ENCODE data around the gene SCN4B.
A peak's percentile ranks its signal among the peaks of the same experiment; 100 is the strongest.

Gene SCN4B

DNA sequence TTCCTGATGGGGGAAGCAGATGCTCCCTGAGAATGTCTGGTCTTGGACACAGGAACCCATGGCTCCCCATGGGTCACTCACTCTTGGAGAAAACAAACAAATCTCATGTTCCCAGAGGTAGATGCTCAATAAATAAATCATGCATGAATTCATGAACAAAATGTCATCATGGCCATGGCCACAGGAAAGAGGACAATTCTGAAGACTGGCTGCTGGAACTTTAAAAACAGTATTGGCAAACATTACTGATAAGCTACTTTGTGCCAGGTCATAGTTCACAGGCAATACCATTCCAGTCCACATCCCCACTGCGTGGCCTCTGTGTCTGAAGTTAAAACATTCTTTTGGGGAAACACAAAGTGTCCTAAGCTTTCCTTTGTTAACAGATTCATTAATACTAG lies 56.7 kb downstream of the SCN4B start:
- DNase-seq: no peak

DNA sequence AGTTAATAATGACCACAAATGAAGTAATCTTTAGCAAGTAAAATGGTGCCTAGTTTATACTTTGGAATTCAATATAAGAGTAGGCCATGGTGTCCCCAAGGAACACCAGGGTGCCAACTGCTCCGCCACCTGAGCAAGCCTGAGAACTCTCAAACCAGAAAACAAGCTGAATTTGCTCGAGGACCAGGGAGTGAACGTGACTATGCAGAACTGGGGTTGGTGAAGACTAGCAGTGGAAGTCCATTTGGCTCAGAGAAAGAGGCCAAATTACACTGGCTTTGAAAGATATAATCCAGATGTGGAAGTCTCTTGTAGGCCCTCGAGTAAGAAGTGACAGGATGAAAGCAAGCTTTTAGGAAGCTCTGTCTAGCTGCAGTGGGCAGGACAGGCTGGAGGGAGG lies 57.1 kb downstream of the SCN4B start:
- DNase-seq: peak in 1 of 2 experiments; percentile 20

DNA sequence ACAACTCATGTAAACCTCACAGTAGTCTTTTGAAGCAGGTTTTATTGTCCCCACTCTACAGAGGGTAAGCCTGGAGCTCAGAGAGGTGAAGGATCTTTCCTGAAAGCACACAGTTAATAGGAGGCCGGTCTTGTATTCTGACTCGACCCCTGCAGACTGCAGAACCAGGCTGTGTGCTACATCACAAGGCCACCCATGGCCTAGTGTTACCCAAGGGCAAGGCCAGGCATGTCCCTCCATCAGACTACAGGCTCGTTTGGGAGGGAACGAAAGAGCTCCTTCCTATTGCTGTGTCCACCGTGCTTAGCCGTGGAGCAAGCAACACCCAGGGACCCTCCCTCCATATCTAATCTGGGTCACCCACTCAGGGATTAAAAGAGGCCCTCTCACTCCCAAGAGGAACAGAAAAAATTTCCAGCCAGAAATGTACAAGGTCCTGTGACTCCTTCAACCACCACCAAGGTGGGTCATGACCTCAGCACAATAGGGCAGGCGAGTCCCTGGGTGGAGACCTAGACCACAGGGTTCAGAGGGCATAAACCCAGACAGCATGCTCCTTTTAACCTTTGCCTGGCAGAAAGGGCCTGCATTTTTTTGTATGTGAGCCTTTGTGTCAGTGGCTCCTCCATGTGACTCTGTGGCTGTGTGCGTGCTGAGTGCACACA lies 59.6 kb downstream of the SCN4B start:
- no peak for DNase-seq

GRCh38 chr11:118091690-118092089 lies 60.9 kb downstream of the SCN4B start:
- no peak for DNase-seq

DNA sequence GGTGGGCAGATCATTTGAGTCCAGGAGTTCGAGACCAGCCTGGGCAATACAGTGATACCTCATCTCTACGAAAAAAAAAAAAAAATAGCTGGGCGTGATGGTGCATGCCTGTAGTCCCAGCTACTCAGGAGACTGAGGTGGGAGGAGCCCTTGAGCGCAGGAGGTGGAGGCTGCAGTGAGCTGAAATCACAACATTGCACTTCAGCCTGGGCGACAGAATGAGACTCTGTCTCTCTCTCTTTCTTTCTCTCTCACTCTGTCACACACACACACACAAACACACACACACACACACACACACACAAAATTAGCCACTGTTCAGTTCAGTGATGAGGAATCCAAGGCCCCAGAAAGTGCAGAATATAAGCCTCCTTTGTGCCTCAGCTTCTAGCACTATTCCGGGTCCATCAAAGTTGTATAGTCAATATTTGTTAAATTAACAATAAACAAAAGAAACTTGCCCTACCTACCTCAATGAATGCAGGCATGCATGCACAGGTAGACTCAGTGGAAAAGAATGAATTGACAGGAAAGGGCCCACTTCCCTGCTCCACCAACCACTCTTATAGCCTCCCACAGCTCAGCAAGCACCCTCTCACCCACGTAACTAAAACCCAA lies 62.0 kb downstream of the SCN4B start:
- no peak for DNase-seq

GRCh38 chr11:118088531-118088930 lies 64.1 kb downstream of the SCN4B start:
- peak; percentile 97 to 98 for DNase-seq

DNA sequence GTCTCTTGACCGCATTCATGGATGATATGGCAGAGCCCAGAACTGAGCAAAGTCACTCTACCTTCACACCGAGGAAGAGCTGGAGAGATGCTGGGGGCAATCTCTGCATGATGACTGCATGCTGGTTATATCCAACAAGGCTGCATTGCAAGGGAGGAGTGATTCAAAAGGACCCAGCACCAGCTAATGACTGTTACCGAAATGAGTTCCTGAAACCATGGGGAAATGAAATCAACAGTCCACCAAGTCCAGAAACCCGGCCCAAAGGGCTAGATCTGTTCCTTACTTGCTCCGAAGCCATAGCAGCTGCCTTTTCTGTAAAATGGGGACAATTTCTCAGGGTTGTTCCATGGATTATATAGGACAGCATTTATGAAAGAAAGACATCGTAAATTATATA lies 64.7 kb downstream of the SCN4B start:
- DNase-seq: no peak

DNA sequence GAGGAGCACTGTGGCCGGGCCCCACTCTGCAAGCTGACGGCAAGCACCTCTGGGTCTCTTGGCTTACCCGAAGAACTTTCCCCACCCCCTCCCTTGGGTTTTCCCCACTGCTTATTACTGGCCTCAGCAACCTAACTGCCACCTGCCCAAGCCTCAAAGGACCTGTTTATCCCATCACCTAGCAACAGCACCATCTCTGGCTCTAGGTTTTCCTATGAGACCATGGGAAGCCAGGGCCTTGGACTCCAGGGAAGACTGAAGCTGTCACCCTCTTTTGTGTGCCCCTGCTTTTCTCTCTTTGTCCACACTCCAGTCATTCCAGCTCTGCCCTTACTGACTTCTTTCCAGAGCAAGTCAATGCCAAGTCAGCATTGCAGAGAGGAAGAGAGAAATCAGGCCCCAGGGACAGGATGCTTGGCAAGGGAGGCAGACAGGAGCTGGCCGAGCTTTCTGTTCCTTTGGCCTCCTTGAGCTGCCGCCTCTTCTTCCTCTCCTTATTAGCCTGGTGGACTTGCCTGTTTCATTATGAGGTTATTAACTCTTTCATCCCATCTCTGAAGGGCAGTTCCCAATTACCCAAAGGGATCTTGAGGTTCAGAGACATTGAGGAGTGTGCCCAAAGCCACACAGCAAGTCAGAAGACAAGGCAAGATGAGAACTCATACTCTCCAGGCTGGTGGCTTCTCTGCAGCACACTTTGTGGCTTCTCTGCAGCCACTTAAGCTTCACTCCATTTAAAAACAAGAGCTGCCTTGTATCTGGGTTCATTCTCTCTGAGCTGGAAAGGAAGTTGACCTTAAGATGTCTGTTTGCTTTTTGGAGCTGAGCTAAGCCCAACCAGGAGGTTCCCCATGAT lies 65.5 kb downstream of the SCN4B start, which contains the start of gene SMIM35:
TSS of gene SMIM35 (minus strand) at position 51 of the 856 bp plus-strand sequence. CDS start 206 bp downstream, outside the sequence.
- DNase-seq: peak in 1 of 2 experiments; percentile 7

DNA sequence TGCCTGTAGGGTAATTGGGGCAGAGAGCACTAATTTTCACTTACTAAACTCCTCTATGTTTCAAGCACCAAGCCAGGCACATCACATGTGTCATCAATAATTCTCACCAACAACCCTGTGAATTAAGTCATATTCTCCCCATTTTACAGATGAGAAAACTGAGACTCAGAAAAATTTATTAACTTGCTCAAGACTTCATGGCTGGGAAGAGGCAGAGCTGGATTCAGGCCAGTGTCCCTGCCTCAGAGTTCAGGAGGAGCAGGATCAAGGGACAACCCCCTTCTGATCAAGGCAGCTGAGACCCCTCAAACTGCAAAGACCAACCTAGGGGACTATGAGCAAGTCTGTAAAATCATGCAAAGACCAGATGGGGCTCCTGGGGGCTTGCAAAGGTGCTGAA lies 68.0 kb downstream of the SCN4B start:
- no peak for DNase-seq

- peak; percentile 98 to 99 for DNase-seq
Observed at GRCh38 chr11:118084247-118084646, 68.4 kb downstream of the SCN4B start.

Measured in Kasumi-1 (cell line).